ENCODE measurements around the gene FSD1. TPM values are rescaled to one million over a fixed set of nuclear protein-coding genes. Genes with fewer than 3 reads are reported as not detected.

FSD1 gene
- total and polyA plus RNA-seq, 9 of the 15 experiments (the other 6 are each of a cell fraction or from before 2014, with no cell fraction given): 0.11 to 1.9 (median 0.94) TPM; not detected in 1

DNA sequence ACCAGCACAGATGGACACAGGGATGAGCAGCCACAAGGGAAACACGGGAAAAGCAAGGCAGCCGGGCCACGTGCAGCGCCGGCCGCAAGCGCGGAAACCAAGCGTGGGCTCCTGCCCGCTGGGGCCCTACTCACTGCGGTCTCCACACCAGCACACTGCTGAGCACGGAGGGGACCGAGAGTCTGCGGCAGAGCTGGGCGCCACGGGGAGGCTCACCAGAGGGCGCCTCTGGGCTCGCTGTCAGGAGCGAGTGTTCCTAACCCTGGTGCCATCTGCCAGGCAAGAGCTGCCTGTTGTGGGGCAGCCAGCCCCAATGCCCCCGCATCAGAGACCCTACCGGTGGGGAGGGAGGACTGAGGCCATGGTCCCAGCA, 65.5 kb downstream of the FSD1 start (continued):
- TF ChIP-seq MYC (IDR thresholded peaks at IDR 0.05; ENCODE audit: low read depth, low read length) (no peak), MYC (CRISPR knock-in tag; IDR thresholded peaks at IDR 0.05; ENCODE audit: borderline replicate concordance, low read depth) (no peak), ZNF316 (IDR thresholded peaks at IDR 0.05) (no peak), CC2D1A (IDR thresholded peaks at IDR 0.05) (no peak), HSF4 (CRISPR knock-in tag; IDR thresholded peaks at IDR 0.05; ENCODE audit: borderline replicate concordance) (no peak), CSDE1 (IDR thresholded peaks at IDR 0.05) (no peak), TEAD1 (CRISPR knock-in tag; IDR thresholded peaks at IDR 0.05) (no peak), MTA2 (IDR thresholded peaks at IDR 0.05; ENCODE audit: low read depth) (no peak), COPS2 (conservative IDR thresholded peaks at IDR 0.05) (no peak), ZNF197 (CRISPR knock-in tag; IDR thresholded peaks at IDR 0.05; ENCODE audit: low read depth) (no peak)
- TF ChIP-seq, protein P1, sequence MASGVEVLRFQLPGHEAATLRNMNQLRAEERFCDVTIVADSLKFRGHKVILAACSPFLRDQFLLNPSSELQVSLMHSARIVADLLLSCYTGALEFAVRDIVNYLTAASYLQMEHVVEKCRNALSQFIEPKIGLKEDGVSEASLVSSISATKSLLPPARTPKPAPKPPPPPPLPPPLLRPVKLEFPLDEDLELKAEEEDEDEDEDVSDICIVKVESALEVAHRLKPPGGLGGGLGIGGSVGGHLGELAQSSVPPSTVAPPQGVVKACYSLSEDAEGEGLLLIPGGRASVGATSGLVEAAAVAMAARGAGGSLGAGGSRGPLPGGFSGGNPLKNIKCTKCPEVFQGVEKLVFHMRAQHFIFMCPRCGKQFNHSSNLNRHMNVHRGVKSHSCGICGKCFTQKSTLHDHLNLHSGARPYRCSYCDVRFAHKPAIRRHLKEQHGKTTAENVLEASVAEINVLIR (CRISPR knock-in tag; IDR thresholded peaks at IDR 0.05): no peak
- TF ChIP-seq, protein P2, sequence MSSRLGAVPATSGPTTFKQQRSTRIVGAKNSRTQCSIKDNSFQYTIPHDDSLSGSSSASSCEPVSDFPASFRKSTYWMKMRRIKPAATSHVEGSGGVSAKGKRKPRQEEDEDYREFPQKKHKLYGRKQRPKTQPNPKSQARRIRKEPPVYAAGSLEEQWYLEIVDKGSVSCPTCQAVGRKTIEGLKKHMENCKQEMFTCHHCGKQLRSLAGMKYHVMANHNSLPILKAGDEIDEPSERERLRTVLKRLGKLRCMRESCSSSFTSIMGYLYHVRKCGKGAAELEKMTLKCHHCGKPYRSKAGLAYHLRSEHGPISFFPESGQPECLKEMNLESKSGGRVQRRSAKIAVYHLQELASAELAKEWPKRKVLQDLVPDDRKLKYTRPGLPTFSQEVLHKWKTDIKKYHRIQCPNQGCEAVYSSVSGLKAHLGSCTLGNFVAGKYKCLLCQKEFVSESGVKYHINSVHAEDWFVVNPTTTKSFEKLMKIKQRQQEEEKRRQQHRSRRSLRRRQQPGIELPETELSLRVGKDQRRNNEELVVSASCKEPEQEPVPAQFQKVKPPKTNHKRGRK (tag; IDR thresholded peaks at IDR 0.05): no peak
